Loucy (cell line): ENCODE measurements around the gene ZNF280D.

Experiments used
- H2AFZ ChIP-seq: fragments of 200-600 bp; sonication (generic); 2 replicates; pipeline ENCODE4 v1.6.0; 2016; ENCODE audit warnings: antibody characterized with exemption, mild to moderate bottlenecking, low read length, moderate library complexity
- H3F3A ChIP-seq: fragments of 200-600 bp; 2 replicates; pipeline ENCODE4 v1.6.0; 2016; ENCODE audit warnings: antibody characterized with exemption, low read depth, mild to moderate bottlenecking
- H3K27me3 ChIP-seq: fragments of 200-600 bp; sonication (generic); 2 replicates; pipeline ENCODE4 v1.6.1; 2014; ENCODE audit warnings: low read length, mild to moderate bottlenecking; ENCODE audit not compliant: insufficient read depth, poor library complexity, severe bottlenecking
- H3K36me3 ChIP-seq: fragments of 200-600 bp; sonication (generic); 2 replicates; pipeline ENCODE4 v1.6.1; 2016; ENCODE audit warnings: low read length; ENCODE audit not compliant: insufficient read depth
- H3K4me1 ChIP-seq: fragments of 200-600 bp; sonication (generic); 2 replicates; pipeline ENCODE4 v1.5.1; 2014; ENCODE audit warnings: low read length, mild to moderate bottlenecking; ENCODE audit not compliant: insufficient read depth, poor library complexity, severe bottlenecking
- H3K4me2 ChIP-seq: fragments of 200-600 bp; sonication (generic); 2 replicates; pipeline ENCODE4 v1.6.0; 2014; ENCODE audit warnings: antibody characterized with exemption, low read length, low read depth, mild to moderate bottlenecking; ENCODE audit not compliant: poor library complexity, severe bottlenecking
- H3K4me3 ChIP-seq: fragments of 200-600 bp; sonication (generic); 2 replicates; pipeline ENCODE4 v1.5.1; 2014; ENCODE audit warnings: low read length, mild to moderate bottlenecking, mixed read lengths; ENCODE audit not compliant: poor library complexity, severe bottlenecking
- H3K79me2 ChIP-seq: fragments of 200-600 bp; sonication (generic); 2 replicates; pipeline ENCODE4 v1.6.1; 2014; ENCODE audit warnings: low read length; ENCODE audit not compliant: insufficient read depth
- H3K9ac ChIP-seq: fragments of 200-600 bp; sonication (generic); 2 replicates; pipeline ENCODE4 v1.6.0; 2014; ENCODE audit warnings: mild to moderate bottlenecking, low read depth, low read length, moderate library complexity; ENCODE audit not compliant: poor library complexity, severe bottlenecking
- H3K9me2 ChIP-seq: fragments of 200-600 bp; sonication (generic); replicated peaks from 2 replicates; pipeline ENCODE4 v1.6.1; 2016; ENCODE audit warnings: low read depth, low read length, mixed read lengths
- H3K9me3 ChIP-seq: fragments of 200-600 bp; sonication (generic); 2 replicates; pipeline ENCODE4 v1.6.1; 2014; ENCODE audit warnings: mild to moderate bottlenecking, antibody characterized with exemption, low read length, low read depth; ENCODE audit not compliant: insufficient read depth
- H4K20me1 ChIP-seq: fragments of 200-600 bp; sonication (generic); 2 replicates; pipeline ENCODE4 v1.6.0; 2014; ENCODE audit warnings: antibody characterized with exemption, low read length, mild to moderate bottlenecking; ENCODE audit not compliant: insufficient read depth, poor library complexity, severe bottlenecking
- CTCF ChIP-seq: fragments of 200-600 bp; sonication (generic); conservative IDR thresholded peaks from 2 replicates; pipeline ENCODE4 v1.5.1; 2014; ENCODE audit warnings: mild to moderate bottlenecking, antibody characterized with exemption, low read length
- EZH2phosphoT487 ChIP-seq: fragments of 200-600 bp; IDR thresholded peaks from 2 replicates; pipeline ENCODE4 v1.6.1; 2018; ENCODE audit warnings: antibody characterized with exemption, mild to moderate bottlenecking, moderate library complexity, borderline replicate concordance

Gene ZNF280D

DNA sequence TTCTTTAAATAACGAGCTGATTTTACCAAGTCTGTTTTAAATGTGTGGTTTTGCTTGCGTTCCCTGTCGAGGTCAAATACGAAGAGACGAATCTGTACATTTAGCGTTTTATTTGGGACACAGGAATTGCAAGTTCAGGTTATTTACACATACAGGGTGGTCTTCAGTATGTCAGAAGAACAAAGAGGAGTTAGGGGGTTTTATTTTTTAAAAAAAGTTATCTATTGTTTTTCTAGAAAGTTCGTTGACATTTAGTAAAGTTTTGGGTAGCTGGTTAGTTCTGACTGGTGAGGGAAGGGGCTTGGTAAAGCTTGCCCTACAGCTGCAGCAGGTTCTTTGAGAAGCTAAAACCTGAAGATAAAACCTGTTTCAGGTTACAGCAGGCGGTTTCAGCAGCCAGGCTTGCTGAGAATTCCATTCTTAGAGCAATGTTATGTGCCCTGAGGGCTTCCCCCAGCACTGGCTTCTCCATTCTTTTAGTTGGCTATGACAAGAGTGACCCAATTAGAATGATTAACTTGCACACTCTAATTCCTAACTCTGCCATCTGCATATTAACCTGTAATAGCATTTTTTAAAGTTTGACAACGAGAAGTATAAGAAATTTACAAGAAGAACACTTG lies 815 bp upstream of the ZNF280D start:
- Histone ChIP-seq H3K4me2 (no peak overlapping the region), H3K4me1 (no peaks in the 10 kb centered on the region), H3K4me3 (no peak overlapping the region), H2AFZ (no peak overlapping the region), H3K9me3 (no peaks in the 10 kb centered on the region), H3K9me2 (no peaks in the 10 kb centered on the region), H3K79me2 (no peaks in the 10 kb centered on the region), H3K9ac (no peak overlapping the region), H3K27me3 (no peaks in the 10 kb centered on the region), H3F3A (no peaks in the 10 kb centered on the region), H3K36me3 (no peaks in the 10 kb centered on the region), H4K20me1 (no peaks in the 10 kb centered on the region)
- no peak for TF ChIP-seq CTCF
- no peak for TF ChIP-seq EZH2phosphoT487

DNA sequence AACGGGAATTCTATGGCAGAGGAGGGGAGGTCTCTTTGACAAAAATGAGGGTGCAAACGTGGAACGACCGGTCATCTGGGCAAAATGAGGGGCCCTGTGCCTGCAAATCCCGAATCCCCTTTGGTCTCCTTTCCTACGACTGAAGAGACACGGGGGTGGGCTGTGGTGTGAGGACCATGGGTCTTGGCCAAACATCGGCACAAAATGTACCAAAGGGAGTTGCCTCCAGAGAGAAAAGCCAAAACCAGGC lies 498 bp downstream of the ZNF280D start:
- Histone ChIP-seq H2AFZ (no peak overlapping the region), H3K9me3 (no peaks in the 10 kb centered on the region), H4K20me1 (no peaks in the 10 kb centered on the region), H3K27me3 (no peaks in the 10 kb centered on the region), H3K4me2 (no peak overlapping the region), H3K4me3 (no peak overlapping the region), H3F3A (no peaks in the 10 kb centered on the region), H3K4me1 (no peaks in the 10 kb centered on the region), H3K9ac (no peak overlapping the region), H3K36me3 (no peaks in the 10 kb centered on the region), H3K79me2 (no peaks in the 10 kb centered on the region), H3K9me2 (no peaks in the 10 kb centered on the region)
- TF ChIP-seq CTCF (no peak), EZH2phosphoT487 (no peak)

GRCh38 chr15:56732135-56732885 lies 999 bp downstream of the ZNF280D start:
- H3K9me3 ChIP-seq: no peaks in the 10 kb centered on the region
- H3K4me3 ChIP-seq: no peak overlapping the region
- H3K4me1 ChIP-seq: no peaks in the 10 kb centered on the region
- no peak overlapping the region for H2AFZ ChIP-seq
- no peak overlapping the region for H3K9ac ChIP-seq
- no peaks in the 10 kb centered on the region for H3K36me3 ChIP-seq
- no peaks in the 10 kb centered on the region for H3K9me2 ChIP-seq
- no peaks in the 10 kb centered on the region for H4K20me1 ChIP-seq
- no peaks in the 10 kb centered on the region for H3K79me2 ChIP-seq
- no peaks in the 10 kb centered on the region for H3F3A ChIP-seq
- TF ChIP-seq CTCF (no peak), EZH2phosphoT487 (no peak)
- no peaks in the 10 kb centered on the region for H3K27me3 ChIP-seq
- H3K4me2 ChIP-seq: no peak overlapping the region
